OCI-LY7 (cell line): ENCODE measurements around the gene CAMK4. TPM values are rescaled to one million over a fixed set of nuclear protein-coding genes. Genes with fewer than 3 reads are reported as not detected.

ENCODE experiments used
- BruUV-seq: library from RNA; stranded (reverse); fragments of 400-500 nt; replicated peaks from 2 replicates; lab custom pipeline; 2021; lab: Mats Ljungman, UMichigan
- CTCF ChIA-PET: fragments of 300-600 bp; sonication (Branson Sonifier 250); formaldehyde crosslinking; loops from one replicate; lab custom pipeline; 2022; ENCODE audit warnings: antibody characterized with exemption; ENCODE audit not compliant: unreplicated experiment; lab: Charles Lee
- POLR2A ChIA-PET: fragments of 300-600 bp; sonication (Branson Sonifier 250); formaldehyde crosslinking; loops from one replicate; lab custom pipeline; 2022; ENCODE audit warnings: antibody characterized with exemption; lab: Charles Lee
- DNase-seq: peaks from one replicate; pipeline ENCODE4 v3.0.0-alpha.2; 2015; ENCODE audit warnings: low spot score
- H2AFZ ChIP-seq: fragments of 200-600 bp; sonication (generic), shearing (Covaris generic); 2 replicates; pipeline ENCODE4 v1.6.1; 2014; ENCODE audit warnings: mild to moderate bottlenecking, antibody characterized with exemption, low read length, moderate library complexity
- H3K27ac ChIP-seq: fragments of 200-600 bp; sonication (generic); 2 replicates; pipeline ENCODE4 v1.5.1; 2014; ENCODE audit warnings: mixed run types, low read depth, mild to moderate bottlenecking, moderate library complexity, low read length, inconsistent platforms; ENCODE audit not compliant: poor library complexity, severe bottlenecking
- H3K36me3 ChIP-seq: fragments of 200-600 bp; sonication (generic); 2 replicates; pipeline ENCODE4 v1.6.1; 2014; ENCODE audit warnings: mild to moderate bottlenecking, antibody characterized with exemption, low read length, moderate library complexity, mixed read lengths; ENCODE audit not compliant: insufficient read depth
- H3K4me1 ChIP-seq: fragments of 200-600 bp; sonication (generic); 2 replicates; pipeline ENCODE4 v1.5.1; 2014; ENCODE audit warnings: mild to moderate bottlenecking, low read length; ENCODE audit not compliant: insufficient read depth, poor library complexity, severe bottlenecking
- H3K4me2 ChIP-seq: fragments of 200-600 bp; sonication (generic); 2 replicates; pipeline ENCODE4 v1.6.1; 2014; ENCODE audit warnings: mild to moderate bottlenecking, low read length
- H3K4me3 ChIP-seq: fragments of 200-600 bp; sonication (generic); 2 replicates; pipeline ENCODE4 v1.5.1; 2014; ENCODE audit warnings: mild to moderate bottlenecking, low read depth, low read length; ENCODE audit not compliant: poor library complexity, severe bottlenecking
- H3K79me2 ChIP-seq: fragments of 200-600 bp; sonication (generic); 2 replicates; pipeline ENCODE4 v1.6.1; 2016; ENCODE audit warnings: low read depth, mild to moderate bottlenecking, low read length, moderate library complexity, mixed read lengths; ENCODE audit not compliant: insufficient read depth
- H3K9me2 ChIP-seq: fragments of 200-600 bp; sonication (generic); 2 replicates; pipeline ENCODE4 v1.6.1; 2016; ENCODE audit warnings: mild to moderate bottlenecking, low read length, mixed read lengths; ENCODE audit not compliant: insufficient read depth
- H3K9me3 ChIP-seq: fragments of 200-600 bp; sonication (generic); 2 replicates; pipeline ENCODE4 v1.6.1; 2014; ENCODE audit warnings: mild to moderate bottlenecking, mixed run types, low read length, mixed read lengths
- H4K20me1 ChIP-seq: fragments of 200-600 bp; sonication (generic); 2 replicates; pipeline ENCODE4 v1.6.1; 2014; ENCODE audit warnings: mild to moderate bottlenecking, antibody characterized with exemption, low read length, moderate library complexity, mixed read lengths; ENCODE audit not compliant: insufficient read depth
- EZH2phosphoT487 ChIP-seq: fragments of 200-600 bp; sonication (generic); IDR thresholded peaks from 2 replicates; pipeline ENCODE4 v1.6.1; 2018; ENCODE audit warnings: low read depth, borderline replicate concordance, mild to moderate bottlenecking, mixed run types, antibody characterized with exemption, low read length, moderate library complexity, mixed read lengths
- intact Hi-C: fragments of 100-400 bp; cut with micrococcal nuclease; formaldehyde crosslinking; loops from one replicate; pipeline ENCODE4 v1.10.0; 2022; ENCODE audit not compliant: unreplicated experiment
- total RNA-seq, 2 experiments: library from RNA; depleted of rRNA in 1 of 2; stranded (reverse); fragments of >200 nt in 1 of 2; shearing (Covaris generic) in 1 of 2; gene quantifications; 2 replicates each; pipeline ENCODE4 v1.2.3, GENCODE V29; 2014 to 2022
- TF ChIP-seq, protein P1 (sequence below): fragments of 200-600 bp; sonication (generic); conservative IDR thresholded peaks from 2 replicates; pipeline ENCODE4 v1.5.1; 2014; ENCODE audit warnings: mild to moderate bottlenecking, antibody characterized with exemption, low read length, moderate library complexity, mixed read lengths

CAMK4 gene
- total RNA-seq, 2 experiments from 2014 or later: 25.4 to 40.2 TPM

GRCh38 chr5:111187079-111187478 lies 37.1 kb upstream of the CAMK4 start:
- H3K4me1 ChIP-seq: no peaks in the 10 kb centered on the region
- H3K36me3 ChIP-seq: no peaks in the 10 kb centered on the region
- no peaks in the 10 kb centered on the region for H3K9me2 ChIP-seq
- DNase-seq: no peak
- no peak overlapping the region for H3K27ac ChIP-seq
- no peak overlapping the region for H3K4me3 ChIP-seq
- POLR2A ChIA-PET: no interaction called here
- no peaks in the 10 kb centered on the region for H3K9me3 ChIP-seq
- H3K79me2 ChIP-seq: no peaks in the 10 kb centered on the region
- CTCF ChIA-PET: no interaction called here
- no peak overlapping the region for H3K4me2 ChIP-seq
- no peak for TF ChIP-seq EZH2phosphoT487
- TF ChIP-seq, protein P1, sequence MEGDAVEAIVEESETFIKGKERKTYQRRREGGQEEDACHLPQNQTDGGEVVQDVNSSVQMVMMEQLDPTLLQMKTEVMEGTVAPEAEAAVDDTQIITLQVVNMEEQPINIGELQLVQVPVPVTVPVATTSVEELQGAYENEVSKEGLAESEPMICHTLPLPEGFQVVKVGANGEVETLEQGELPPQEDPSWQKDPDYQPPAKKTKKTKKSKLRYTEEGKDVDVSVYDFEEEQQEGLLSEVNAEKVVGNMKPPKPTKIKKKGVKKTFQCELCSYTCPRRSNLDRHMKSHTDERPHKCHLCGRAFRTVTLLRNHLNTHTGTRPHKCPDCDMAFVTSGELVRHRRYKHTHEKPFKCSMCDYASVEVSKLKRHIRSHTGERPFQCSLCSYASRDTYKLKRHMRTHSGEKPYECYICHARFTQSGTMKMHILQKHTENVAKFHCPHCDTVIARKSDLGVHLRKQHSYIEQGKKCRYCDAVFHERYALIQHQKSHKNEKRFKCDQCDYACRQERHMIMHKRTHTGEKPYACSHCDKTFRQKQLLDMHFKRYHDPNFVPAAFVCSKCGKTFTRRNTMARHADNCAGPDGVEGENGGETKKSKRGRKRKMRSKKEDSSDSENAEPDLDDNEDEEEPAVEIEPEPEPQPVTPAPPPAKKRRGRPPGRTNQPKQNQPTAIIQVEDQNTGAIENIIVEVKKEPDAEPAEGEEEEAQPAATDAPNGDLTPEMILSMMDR: no peak
- BruUV-seq: no TSS peak
- intact Hi-C loops: no loop called here
- H4K20me1 ChIP-seq: no peaks in the 10 kb centered on the region
- H2AFZ ChIP-seq: no peak overlapping the region

DNA sequence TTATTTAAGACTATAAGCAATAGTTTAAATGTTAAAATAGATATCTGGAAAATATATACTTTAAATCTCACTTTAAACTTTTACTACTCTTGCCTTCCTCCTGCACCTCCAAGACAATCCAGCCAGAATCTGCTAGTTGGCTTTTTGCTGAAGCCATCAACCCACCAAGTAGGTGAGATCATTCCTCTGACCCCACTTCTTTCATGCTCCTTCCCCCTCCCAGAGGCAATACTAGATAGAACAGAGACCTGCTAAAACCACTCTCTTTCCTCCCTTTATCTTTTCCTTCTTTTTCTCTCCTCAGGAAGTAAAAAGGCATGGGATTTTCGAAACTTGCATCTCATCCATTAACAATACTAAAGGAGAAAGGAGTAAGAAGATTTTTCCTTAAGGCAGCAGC lies 30.1 kb upstream of the CAMK4 start:
- no peaks in the 10 kb centered on the region for H3K79me2 ChIP-seq
- no peak overlapping the region for H3K4me3 ChIP-seq
- H2AFZ ChIP-seq: no peak overlapping the region
- H3K36me3 ChIP-seq: no peaks in the 10 kb centered on the region
- TF ChIP-seq EZH2phosphoT487: no peak
- TF ChIP-seq, protein P1: no peak
- no peaks in the 10 kb centered on the region for H3K9me2 ChIP-seq
- no peak for DNase-seq
- intact Hi-C loops: no loop called here
- no TSS peak for BruUV-seq
- H3K4me2 ChIP-seq: no peak overlapping the region
- ChIA-PET CTCF (no interaction called here), POLR2A (no interaction called here)
- no peaks in the 10 kb centered on the region for H4K20me1 ChIP-seq
- no peaks in the 10 kb centered on the region for H3K9me3 ChIP-seq
- no peaks in the 10 kb centered on the region for H3K4me1 ChIP-seq
- no peak overlapping the region for H3K27ac ChIP-seq

GRCh38 chr5:111194925-111195324 lies 29.3 kb upstream of the CAMK4 start:
- Histone ChIP-seq H3K4me2 (no peak overlapping the region), H3K79me2 (no peaks in the 10 kb centered on the region), H4K20me1 (no peaks in the 10 kb centered on the region), H3K9me2 (no peaks in the 10 kb centered on the region), H3K9me3 (no peaks in the 10 kb centered on the region), H3K27ac (no peak overlapping the region), H3K4me3 (no peak overlapping the region), H3K4me1 (no peaks in the 10 kb centered on the region), H2AFZ (no peak overlapping the region), H3K36me3 (no peaks in the 10 kb centered on the region)
- BruUV-seq: no TSS peak
- CTCF ChIA-PET: no interaction called here
- intact Hi-C loops: no loop called here
- POLR2A ChIA-PET: interaction anchor here (0.6 kb wide), 1 partner anchor 67 kb away, joined by 3 read pairs; no protein-coding TSS in a partner anchor
- TF ChIP-seq EZH2phosphoT487: no peak
- TF ChIP-seq, protein P1: no peak
- DNase-seq: no peak
